IMR-90 (cell line): ENCODE results near the gene KCNJ10. TPM values are rescaled to one million over a fixed set of nuclear protein-coding genes. Genes with fewer than 3 reads are reported as not detected.

ENCODE experiments used
- ATAC-seq: fragments of 200-7000 bp; cut with Tn5 transposase; 2 replicates; pipeline ENCODE4 v1.9.1; 2020; ENCODE audit warnings: low read depth, mild to moderate bottlenecking, moderate library complexity
- BruUV-seq: library from RNA; stranded (reverse); fragments of 400-500 nt; replicated peaks from 2 replicates; lab custom pipeline; 2021; lab: Mats Ljungman, UMichigan
- CTCF ChIA-PET: fragments of 300-600 bp; formaldehyde crosslinking; extraction: SDS; loops from one replicate; lab custom pipeline; 2021; ENCODE audit warnings: antibody characterized with exemption; lab: Yijun Ruan, JAX
- POLR2A ChIA-PET: fragments of 300-600 bp; sonication (Branson Sonifier 250); formaldehyde crosslinking; loops from one replicate; lab custom pipeline; 2022; ENCODE audit warnings: antibody characterized with exemption; ENCODE audit not compliant: unreplicated experiment; lab: Charles Lee
- DNase-seq: peaks from one replicate; pipeline ENCODE4 v3.0.0; 2013
- H2AFZ ChIP-seq: replicated peaks from 2 replicates; pipeline ENCODE3; 2013; ENCODE audit warnings: low read length, mild to moderate bottlenecking; ENCODE audit not compliant: poor library complexity
- H2AK5ac ChIP-seq: 2 replicates; pipeline ENCODE4 v1.6.1; 2013; ENCODE audit warnings: low read depth, low read length, inconsistent platforms
- H2AK9ac ChIP-seq: replicated peaks from 2 replicates; pipeline ENCODE3; 2013; ENCODE audit warnings: mild to moderate bottlenecking, low read depth, low read length, moderate library complexity; ENCODE audit not compliant: poor library complexity
- H2BK120ac ChIP-seq: 2 replicates; pipeline ENCODE4 v1.6.1; 2013; ENCODE audit warnings: low read depth, low read length, inconsistent platforms
- H2BK15ac ChIP-seq: 3 replicates; pipeline ENCODE4 v1.6.1; 2013; ENCODE audit warnings: low read depth, low read length, inconsistent platforms
- H2BK20ac ChIP-seq: 2 replicates; pipeline ENCODE4 v1.6.1; 2013; ENCODE audit warnings: low read depth, mild to moderate bottlenecking, inconsistent platforms, low read length, moderate library complexity
- H2BK5ac ChIP-seq: 2 replicates; pipeline ENCODE4 v1.6.1; 2013; ENCODE audit warnings: mild to moderate bottlenecking, low read depth, low read length, inconsistent platforms; ENCODE audit not compliant: poor library complexity, severe bottlenecking
- H3K14ac ChIP-seq: replicated peaks from 2 replicates; pipeline ENCODE4 v1.6.1; 2013; ENCODE audit warnings: low read depth, low read length, inconsistent platforms
- H3K18ac ChIP-seq: 2 replicates; pipeline ENCODE4 v1.6.1; 2013; ENCODE audit warnings: low read depth, low read length, control low read depth
- H3K23ac ChIP-seq: 2 replicates; pipeline ENCODE4 v1.6.1; 2013; ENCODE audit warnings: low read depth, low read length, inconsistent platforms
- H3K27ac ChIP-seq: 2 replicates; pipeline ENCODE4 v1.5.1; 2013; ENCODE audit warnings: mild to moderate bottlenecking, control low read depth, low read length; ENCODE audit not compliant: insufficient read depth
- H3K27me3 ChIP-seq: 2 replicates; pipeline ENCODE4 v1.6.1; 2013; ENCODE audit warnings: low read length; ENCODE audit not compliant: control insufficient read depth, insufficient read depth
- H3K36me3 ChIP-seq: 2 replicates; pipeline ENCODE4 v1.6.1; 2013; ENCODE audit warnings: low read length, mixed read lengths; ENCODE audit not compliant: control insufficient read depth, insufficient read depth
- H3K4ac ChIP-seq: 2 replicates; pipeline ENCODE4 v1.6.1; 2013; ENCODE audit warnings: low read depth, low read length, inconsistent platforms
- H3K4me1 ChIP-seq: 2 replicates; pipeline ENCODE4 v1.6.1; 2013; ENCODE audit warnings: low read length, mixed read lengths; ENCODE audit not compliant: control insufficient read depth, insufficient read depth
- H3K4me2 ChIP-seq: 2 replicates; pipeline ENCODE4 v1.6.1; 2013; ENCODE audit warnings: low read depth, mild to moderate bottlenecking, control low read depth, low read length, moderate library complexity
- H3K4me3 ChIP-seq: 2 replicates; pipeline ENCODE4 v1.5.1; 2013; ENCODE audit warnings: low read depth, mild to moderate bottlenecking, control low read depth, low read length, moderate library complexity; ENCODE audit not compliant: insufficient read depth
- H3K56ac ChIP-seq: 2 replicates; pipeline ENCODE4 v1.6.1; 2013; ENCODE audit warnings: low read length, inconsistent platforms; ENCODE audit not compliant: insufficient read depth; ENCODE audit errors: extremely low read depth
- H3K79me1 ChIP-seq, 2 experiments: 2 replicates each; pipeline ENCODE4 v1.6.1; 2013; ENCODE audit warnings: low read length in 2 of 2, inconsistent platforms in 1 of 2, low read depth in 1 of 2
- H3K9ac ChIP-seq: 2 replicates; pipeline ENCODE4 v1.6.1; 2013; ENCODE audit warnings: low read depth, low read length, control low read depth
- H3K9me1 ChIP-seq: 2 replicates; pipeline ENCODE4 v1.6.1; 2013; ENCODE audit warnings: low read length, inconsistent platforms; ENCODE audit not compliant: insufficient read depth
- H3K9me3 ChIP-seq: 2 replicates; pipeline ENCODE4 v1.6.1; 2013; ENCODE audit warnings: low read length; ENCODE audit not compliant: control insufficient read depth, insufficient read depth
- H4K20me1 ChIP-seq: 2 replicates; pipeline ENCODE4 v1.6.1; 2013; ENCODE audit warnings: low read length, inconsistent platforms; ENCODE audit not compliant: insufficient read depth
- H4K5ac ChIP-seq: 2 replicates; pipeline ENCODE4 v1.6.1; 2013; ENCODE audit warnings: mild to moderate bottlenecking, low read depth, low read length, control low read depth
- H4K8ac ChIP-seq, 2 experiments: 2 replicates each; pipeline ENCODE4 v1.6.1; 2013; ENCODE audit warnings: low read depth in 2 of 2, low read length in 2 of 2, control low read depth in 1 of 2, inconsistent platforms in 1 of 2
- H4K91ac ChIP-seq: 2 replicates; pipeline ENCODE4 v1.6.1; 2013; ENCODE audit warnings: low read depth, low read length, inconsistent platforms; ENCODE audit not compliant: insufficient read depth
- BHLHE40 ChIP-seq: fragments of 150-350 bp; IDR thresholded peaks from 2 replicates; pipeline ENCODE4 v1.6.1; 2016; ENCODE audit warnings: mild to moderate bottlenecking, low read depth, low read length
- CHD1 ChIP-seq: IDR thresholded peaks from 2 replicates; pipeline ENCODE4 v1.6.1; 2012; ENCODE audit warnings: low read depth, low read length, improper control_type of control experiment
- CTCF ChIP-seq: conservative IDR thresholded peaks from 2 replicates; pipeline ENCODE4 v1.5.1; 2012; ENCODE audit warnings: mild to moderate bottlenecking, low read depth, low read length, improper control_type of control experiment
- ELK1 ChIP-seq: fragments of 150-350 bp; IDR thresholded peaks from 2 replicates; pipeline ENCODE4 v1.6.1; 2016; ENCODE audit warnings: low read depth, mild to moderate bottlenecking, low read length, moderate library complexity, borderline replicate concordance
- MAFK ChIP-seq: IDR thresholded peaks from 2 replicates; pipeline ENCODE4 v1.6.1; 2012; ENCODE audit warnings: low read depth, low read length, improper control_type of control experiment
- MAZ ChIP-seq: IDR thresholded peaks from 2 replicates; pipeline ENCODE4 v1.6.1; 2012; ENCODE audit warnings: low read depth, mild to moderate bottlenecking, low read length, improper control_type of control experiment, moderate library complexity, borderline replicate concordance
- NFE2L2 ChIP-seq: fragments of 150-350 bp; IDR thresholded peaks from 2 replicates; pipeline ENCODE4 v1.6.1; 2016; ENCODE audit warnings: low read depth, mild to moderate bottlenecking, low read length
- RAD21 ChIP-seq: IDR thresholded peaks from 2 replicates; pipeline ENCODE4 v1.6.1; 2012; ENCODE audit warnings: low read length, improper control_type of control experiment
- RCOR1 ChIP-seq: IDR thresholded peaks from 2 replicates; pipeline ENCODE4 v1.6.1; 2012; ENCODE audit warnings: mild to moderate bottlenecking, low read length, improper control_type of control experiment; ENCODE audit not compliant: insufficient replicate concordance
- SMC3 ChIP-seq: fragments of 150-350 bp; IDR thresholded peaks from 2 replicates; pipeline ENCODE4 v1.6.1; 2016; ENCODE audit warnings: low read depth, mild to moderate bottlenecking, antibody characterized with exemption, low read length, moderate library complexity
- WGBS, 2 experiments: methylation state at CpG; one replicate each; pipeline versions ENCODE4 v1.1.5 to v1.1.7; 2013; ENCODE audit warnings: missing lambda C conversion rate in 2 of 2; ENCODE audit not compliant: insufficient read length in 1 of 2; ENCODE audit errors: extremely low coverage in 2 of 2; 5-methylcytosine and 5-hydroxymethylcytosine counted together
- dilution Hi-C: fragments of 300-500 bp; cut with HindIII; formaldehyde crosslinking; loops from one replicate; pipeline ENCODE4 v1.14.3; 2018; ENCODE audit warnings: low sequenced_read_pairs; ENCODE audit not compliant: unreplicated experiment
- in situ Hi-C: fragments of 300-500 bp; cut with MboI; formaldehyde crosslinking; loops from 3 replicates; pipeline ENCODE4 v1.14.3; 2019; ENCODE audit warnings: low sequenced_read_pairs, inconsistent platforms, mixed read lengths
- intact Hi-C: fragments of 100-400 bp; cut with micrococcal nuclease; formaldehyde crosslinking; loops from 2 replicates; pipeline ENCODE4 v1.10.0; 2022
- polyA plus RNA-seq, 3 experiments: library from polyadenylated mRNA; depleted of rRNA; stranded (reverse); fragments of >200 nt; gene quantifications; 2 replicates each; pipeline ENCODE4 v1.2.3, GENCODE V29; 2012; ENCODE audit warnings: low replicate concordance in 1 of 3
- total RNA-seq: library from RNA; depleted of rRNA; stranded (reverse); fragments of >200 nt; gene quantifications from 2 replicates; pipeline ENCODE4 v1.2.3, GENCODE V29; 2012

The KCNJ10 gene
- total and polyA plus RNA-seq, 2 of the 4 experiments (the other 2 are of a cell fraction), result not detected

- TF ChIP-seq CTCF, result no peak
- TF ChIP-seq NFE2L2, result no peak
- no peak for TF ChIP-seq ELK1
- no peak for TF ChIP-seq MAZ
- TF ChIP-seq CHD1, result no peak
- TF ChIP-seq RCOR1, result no peak
- TF ChIP-seq RAD21, result no peak
- TF ChIP-seq BHLHE40, result no peak
- TF ChIP-seq SMC3, result no peak
- no peak for TF ChIP-seq MAFK
- peaks cover 11% of the 10 kb centered on the region; the same call in 1 of the 2 replicates for H3K27me3 ChIP-seq
- no peak overlapping the region for H4K8ac ChIP-seq
- no peak overlapping the region for H3K14ac ChIP-seq
- CTCF ChIA-PET, result interaction anchor here (1.3 kb wide), 1 partner anchor 8 kb away, joined by 8 read pairs; no protein-coding TSS in a partner anchor
- no peak overlapping the region for H2BK120ac ChIP-seq
- no peak overlapping the region for H2BK20ac ChIP-seq
- H3K36me3 ChIP-seq, result no peaks in the 10 kb centered on the region
- H3K79me1 ChIP-seq, result no peaks in the 10 kb centered on the region
- H3K23ac ChIP-seq, result no peak overlapping the region
- in situ Hi-C loops, result no loop called here
- H2AFZ ChIP-seq, result no peak overlapping the region
- no peaks in the 10 kb centered on the region for H4K20me1 ChIP-seq
- intact Hi-C loops, result no loop called here
- dilution Hi-C loops, result no loop called here
- H2AK9ac ChIP-seq, result no peak overlapping the region
- no peak overlapping the region for H3K9ac ChIP-seq
- no peak for ATAC-seq
- no peak overlapping the region for H4K5ac ChIP-seq
- H3K18ac ChIP-seq, result no peak overlapping the region
- H2BK15ac ChIP-seq, result no peak overlapping the region
- no TSS peak for BruUV-seq
- no peak overlapping the region for H3K27ac ChIP-seq
- no peaks in the 10 kb centered on the region for H3K4me1 ChIP-seq
- no peak overlapping the region for H3K4ac ChIP-seq
- no peak overlapping the region for H3K4me2 ChIP-seq
- H3K56ac ChIP-seq, result no peak overlapping the region
- DNase-seq, result no peak
- POLR2A ChIA-PET, result no interaction called here
- H3K9me1 ChIP-seq, result no peaks in the 10 kb centered on the region
- WGBS, 2 experiments, result 51% methylated on average over 3 of the region's 4 CpGs; no CpG with 5 or more reads in 1 of the 2 experiments
- no peak overlapping the region for H2BK5ac ChIP-seq
- H3K9me3 ChIP-seq, result no peaks in the 10 kb centered on the region
- no peak overlapping the region for H4K91ac ChIP-seq
- H3K4me3 ChIP-seq, result no peak overlapping the region
- no peak overlapping the region for H2AK5ac ChIP-seq
Observed at GRCh38 chr1:159999204-159999603, 70.8 kb downstream of the KCNJ10 start.
